Brain pericyte (primary cell): Measurements from ENCODE around the gene MRPS21.

Source experiments
- DNase-seq: peaks from one replicate; pipeline ENCODE4 v3.0.0-alpha.2; 2012; ENCODE audit warnings: low read depth, low spot score

The MRPS21 gene

DNA sequence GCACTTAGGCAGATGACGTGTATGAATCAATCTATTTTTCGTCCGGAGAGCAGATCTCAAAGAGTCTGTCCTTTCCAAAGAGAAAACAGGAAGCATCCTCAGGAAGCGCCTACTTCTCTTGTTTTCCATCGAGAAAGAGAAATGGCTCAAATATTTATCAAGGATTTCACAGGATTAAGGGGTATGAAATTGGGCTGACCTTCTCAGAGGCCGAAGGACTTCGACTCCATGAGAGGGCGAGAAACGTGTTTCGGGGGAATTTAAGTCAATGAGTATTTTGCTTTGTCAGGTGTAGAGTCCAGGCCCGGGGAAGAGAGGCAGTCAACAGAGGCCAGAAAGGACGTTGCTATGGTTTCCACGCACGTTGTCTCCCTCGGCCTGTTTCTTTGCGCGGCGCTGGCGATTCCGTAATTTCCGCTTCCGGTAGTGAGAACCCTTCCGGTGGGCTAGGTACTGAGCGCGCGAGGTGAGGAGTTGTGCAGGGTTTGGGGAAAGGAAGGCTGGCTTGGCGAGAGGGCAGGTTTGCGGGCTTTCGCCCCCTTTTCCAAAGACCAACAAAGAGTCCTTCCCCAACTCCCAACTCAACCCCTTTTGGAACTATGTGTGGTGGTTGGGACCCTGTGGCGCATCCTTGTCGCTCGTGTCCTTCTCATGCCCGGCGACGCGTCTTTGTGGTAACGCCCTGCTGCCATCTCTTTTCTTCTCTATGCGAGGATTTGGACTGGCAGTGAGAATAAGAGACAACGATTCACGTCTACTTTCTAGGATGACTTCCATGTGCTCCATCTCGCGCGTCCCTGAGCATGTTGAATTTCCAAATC, at the start of gene MRPS21:
TSS of gene MRPS21 (plus strand) at position 429 of the 821 bp plus-strand sequence. CDS start 506 bp downstream, outside the sequence.
- peak; percentile 50 for DNase-seq

GRCh38 chr1:150249936-150250335, 43.7 kb upstream of the MRPS21 start:
- no peak for DNase-seq

- no peak for DNase-seq
Observed at GRCh38 chr1:150256198-150256553, 37.5 kb upstream of the MRPS21 start.

DNA sequence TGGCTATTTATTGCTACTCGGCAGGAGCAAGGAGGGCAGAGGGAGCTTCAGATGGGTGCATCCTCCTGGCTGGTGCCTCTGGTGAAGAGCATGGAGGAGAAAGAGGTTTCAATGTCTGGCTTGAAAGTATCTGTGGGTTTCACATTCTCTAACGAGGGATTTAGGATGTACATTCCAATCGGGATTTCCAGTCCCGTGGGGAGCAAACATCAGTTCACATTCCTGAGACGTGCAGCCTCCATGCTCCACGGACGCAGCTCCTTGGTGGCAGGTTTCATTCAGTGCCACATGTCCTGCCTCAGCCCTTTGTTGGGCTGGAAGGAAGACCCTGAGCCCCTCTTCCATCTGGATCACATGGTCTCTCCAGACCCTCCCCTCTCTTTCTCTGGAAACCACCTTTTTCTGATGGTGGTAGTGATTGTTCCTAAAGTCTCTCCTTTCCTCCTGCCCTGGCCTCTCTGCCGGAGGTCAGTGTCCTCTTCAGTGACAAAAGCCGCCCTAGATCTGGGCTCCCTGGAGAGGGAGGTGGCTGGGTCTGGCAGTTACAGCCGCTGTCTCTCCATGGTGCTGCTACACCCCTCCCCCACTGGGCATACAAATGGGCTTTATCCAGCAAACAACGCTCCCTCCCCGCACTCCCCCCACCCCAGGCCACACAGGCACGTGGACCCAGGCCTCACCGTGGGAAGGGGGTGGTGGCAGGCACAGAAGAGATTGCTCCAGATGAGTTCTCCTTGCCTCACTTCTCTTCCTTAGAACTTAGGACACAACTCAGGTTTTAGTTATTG, 36.9 kb upstream of the MRPS21 start:
- DNase-seq: no peak

- DNase-seq: no peak
Observed at GRCh38 chr1:150257624-150258585, 35.8 kb upstream of the MRPS21 start, which contains the start of gene CA14. CA14 (plus strand) TSS chr1:150257774; CDS start chr1:150258129, 355 bp downstream.

- no peak for DNase-seq
Observed at GRCh38 chr1:150259217-150259616, 34.4 kb upstream of the MRPS21 start.

- DNase-seq: no peak
Observed at GRCh38 chr1:150259758-150260669, 33.6 kb upstream of the MRPS21 start.

DNA sequence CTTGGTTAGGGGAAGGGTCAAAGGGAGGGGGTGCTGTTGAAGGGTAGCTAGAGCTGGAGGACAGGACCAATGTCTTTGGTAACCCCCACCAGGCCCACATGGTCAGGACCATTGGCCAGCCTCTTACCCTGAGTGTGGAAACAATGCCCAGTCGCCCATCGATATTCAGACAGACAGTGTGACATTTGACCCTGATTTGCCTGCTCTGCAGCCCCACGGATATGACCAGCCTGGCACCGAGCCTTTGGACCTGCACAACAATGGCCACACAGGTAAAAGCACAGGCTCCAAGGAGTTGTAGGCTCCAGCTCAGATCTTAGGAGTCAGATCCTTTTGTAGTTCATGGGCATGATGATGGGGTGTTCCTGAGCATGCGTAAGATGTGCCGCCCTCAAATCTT, 32.3 kb upstream of the MRPS21 start:
- no peak for DNase-seq

GRCh38 chr1:150262388-150263320, 31.0 kb upstream of the MRPS21 start:
- DNase-seq: no peak

GRCh38 chr1:150263549-150263948, 30.1 kb upstream of the MRPS21 start:
- DNase-seq: no peak

GRCh38 chr1:150267896-150268295, 25.8 kb upstream of the MRPS21 start:
- no peak for DNase-seq

DNA sequence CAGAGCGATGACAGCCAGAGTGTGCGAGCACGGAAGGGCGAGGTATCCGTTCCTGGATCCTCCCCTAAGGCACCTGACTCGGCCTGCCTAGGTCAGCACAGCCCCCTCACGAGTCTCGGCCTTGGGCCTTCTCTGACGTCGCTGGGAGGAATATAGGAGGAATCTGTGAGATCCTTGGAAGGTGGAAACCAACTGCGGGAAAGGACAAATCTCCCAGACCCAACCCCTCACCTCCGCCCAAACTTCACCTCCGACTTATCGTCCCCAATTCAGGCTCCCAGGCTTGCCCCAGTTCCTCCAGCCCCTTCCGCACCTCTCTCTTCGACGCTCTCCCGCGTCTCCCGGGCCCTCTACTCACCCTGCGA, 25.3 kb upstream of the MRPS21 start:
- DNase-seq: no peak

- peak; percentile 83 for DNase-seq
Observed at GRCh38 chr1:150268705-150269403, 24.8 kb upstream of the MRPS21 start, which contains the start of gene APH1A. APH1A (minus strand) TSS chr1:150269016; CDS start chr1:150268810, 206 bp downstream.

DNA sequence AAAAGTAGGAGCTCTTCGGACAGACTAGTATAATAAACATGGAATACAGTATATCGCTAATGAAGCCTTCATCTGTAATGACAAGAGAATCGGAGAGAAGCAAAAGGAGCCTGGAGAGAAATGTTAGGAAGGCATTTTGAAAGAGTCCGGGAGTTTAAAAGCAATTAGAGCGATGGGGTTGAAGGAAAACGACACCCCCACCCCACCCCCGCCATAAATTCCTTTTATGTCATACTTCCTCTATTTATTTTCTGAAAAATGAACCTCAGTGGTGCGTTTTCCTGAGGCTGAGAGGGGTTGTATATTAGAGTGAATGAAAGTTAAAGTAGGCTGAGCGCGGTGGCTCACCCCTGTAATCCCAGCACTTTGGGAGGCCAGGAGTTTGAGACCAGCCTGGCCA, 24.2 kb upstream of the MRPS21 start:
- no peak for DNase-seq

DNA sequence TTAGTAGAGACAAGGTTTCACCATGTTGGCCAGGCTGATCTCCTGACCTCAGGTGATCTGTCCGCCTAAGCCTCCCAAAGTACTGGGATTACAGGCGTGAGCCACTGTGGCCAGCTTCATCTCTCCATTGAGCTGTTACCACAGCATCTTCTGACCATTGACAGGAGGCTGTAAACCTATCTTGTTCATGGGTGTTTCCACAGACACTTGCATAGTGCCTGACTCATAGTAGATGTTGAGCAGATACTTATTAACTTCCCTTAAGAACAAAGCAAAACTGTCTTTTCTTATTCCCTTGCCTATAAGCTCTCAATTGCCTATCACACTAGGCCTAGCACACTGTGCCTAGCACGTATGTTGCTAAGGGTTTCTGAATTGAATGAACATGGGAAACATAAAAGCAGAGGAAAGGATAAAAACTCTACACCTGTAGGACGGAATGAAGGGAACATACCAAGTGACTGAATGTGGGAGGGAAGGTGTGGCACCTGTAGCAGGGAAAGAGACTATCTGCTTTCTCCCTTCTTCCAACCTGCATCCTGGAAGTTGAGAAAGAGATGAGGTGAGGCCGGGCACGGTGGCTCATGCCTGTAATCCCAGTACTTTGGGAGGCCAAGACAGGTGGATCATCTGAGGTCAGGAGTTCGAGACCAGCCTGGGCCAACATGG, 22.2 kb upstream of the MRPS21 start:
- no peak for DNase-seq

DNA sequence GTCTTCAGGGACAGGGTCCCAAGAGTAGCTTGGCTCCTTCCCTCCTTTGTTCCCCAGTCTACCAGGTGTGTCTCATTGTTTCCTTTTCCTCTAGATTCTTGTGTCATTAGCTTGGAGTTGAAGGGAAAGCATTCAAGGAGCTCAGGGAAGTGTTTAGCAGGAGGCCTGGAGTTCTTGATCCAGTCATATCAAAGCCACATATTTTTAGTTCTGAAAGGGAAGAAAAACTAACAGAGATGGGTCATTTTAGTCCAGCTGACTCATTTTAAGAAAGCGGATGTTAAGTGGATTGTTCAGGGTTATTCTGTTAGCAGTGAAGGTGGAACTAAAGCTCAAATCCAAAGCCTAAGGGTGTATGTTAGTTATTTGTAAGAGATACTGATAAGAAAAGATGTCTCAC, 20.4 kb upstream of the MRPS21 start:
- no peak for DNase-seq

GRCh38 chr1:150280138-150280707, 13.4 kb upstream of the MRPS21 start:
- DNase-seq: no peak

GRCh38 chr1:150281221-150281757, 12.4 kb upstream of the MRPS21 start:
- DNase-seq: no peak
